Endodermal cell (in vitro differentiated cells): ENCODE data around the gene WNT7B. TPM values are rescaled to one million over a fixed set of nuclear protein-coding genes. Genes with fewer than 3 reads are reported as not detected.

Experiments used
- DNase-seq: peaks from one replicate; pipeline ENCODE4 v3.0.0-alpha.2; 2017
- H3K27ac ChIP-seq: 2 replicates; pipeline ENCODE4 v1.5.1; 2013; ENCODE audit warnings: mild to moderate bottlenecking, low read depth, low read length, moderate library complexity
- H3K27me3 ChIP-seq: 2 replicates; pipeline ENCODE4 v1.6.1; 2013; ENCODE audit warnings: mild to moderate bottlenecking, low read length, moderate library complexity; ENCODE audit not compliant: insufficient read depth, control insufficient read depth, poor library complexity, severe bottlenecking
- H3K36me3 ChIP-seq: 2 replicates; pipeline ENCODE4 v1.7.0; 2013; ENCODE audit warnings: mild to moderate bottlenecking, low read length, moderate library complexity; ENCODE audit not compliant: control insufficient read depth, insufficient read depth
- H3K4me1 ChIP-seq: one replicate; pipeline ENCODE4 v1.7.0; 2013; ENCODE audit warnings: low read length; ENCODE audit not compliant: control insufficient read depth, insufficient read depth
- H3K4me3 ChIP-seq: 2 replicates; pipeline ENCODE4 v1.5.1; 2013; ENCODE audit warnings: mild to moderate bottlenecking, low read length, moderate library complexity
- H3K9ac ChIP-seq: 2 replicates; pipeline ENCODE4 v1.6.1; 2013; ENCODE audit warnings: mild to moderate bottlenecking, low read length, moderate library complexity; ENCODE audit not compliant: poor library complexity, severe bottlenecking; ENCODE audit errors: extremely low read depth
- H3K9me3 ChIP-seq: 2 replicates; pipeline ENCODE4 v1.6.1; 2013; ENCODE audit warnings: mild to moderate bottlenecking, low read length, moderate library complexity; ENCODE audit not compliant: control insufficient read depth
- H3K27ac Mint-ChIP-seq: 2 replicates; pipeline ENCODE4 v1.8.0; 2020; ENCODE audit warnings: mixed read lengths
- H3K27me3 Mint-ChIP-seq: 2 replicates; pipeline ENCODE4 v1.8.0; 2021; ENCODE audit warnings: mild to moderate bottlenecking, mixed read lengths; ENCODE audit not compliant: insufficient read depth
- H3K36me3 Mint-ChIP-seq: 2 replicates; pipeline ENCODE4 v1.8.0; 2020; ENCODE audit warnings: low read depth, mixed read lengths
- H3K4me1 Mint-ChIP-seq: 2 replicates; pipeline ENCODE4 v1.8.0; 2020; ENCODE audit warnings: mixed read lengths
- H3K4me3 Mint-ChIP-seq: 2 replicates; pipeline ENCODE4 v1.8.0; 2020; ENCODE audit warnings: mild to moderate bottlenecking, moderate library complexity, mixed read lengths
- H3K9me3 Mint-ChIP-seq: 2 replicates; pipeline ENCODE4 v1.8.0; 2020; ENCODE audit warnings: mild to moderate bottlenecking, mixed read lengths
- WGBS, 2 experiments: methylation state at CpG; one replicate each; pipeline versions ENCODE4 v1.1.5 to v1.1.7; 2013; ENCODE audit warnings: missing lambda C conversion rate in 2 of 2, mixed read lengths in 1 of 2; ENCODE audit not compliant: insufficient coverage in 1 of 2, insufficient read length in 1 of 2; 5-methylcytosine and 5-hydroxymethylcytosine counted together
- total RNA-seq, 2 donors: library from RNA; stranded (reverse); fragmentation: NEBNext Ultra II Directional in 1 of 2; extraction: Animal tissue kit (Norgen Biotek cat#: 25700) in 1 of 2; gene quantifications; 2 replicates in 1 of 2; 3 replicates in 1 of 2; pipeline ENCODE4 v1.2.1, GENCODE V29; 2021
- TF ChIP-seq, protein P1 (sequence below): fragments of 200-600 bp; sonication (generic); conservative IDR thresholded peaks from 2 replicates; pipeline ENCODE4 v1.5.0; 2021; ENCODE audit warnings: antibody characterized with exemption, mild to moderate bottlenecking

Gene WNT7B
- total RNA-seq, 2 donors from 2014 or later: not detected

DNA sequence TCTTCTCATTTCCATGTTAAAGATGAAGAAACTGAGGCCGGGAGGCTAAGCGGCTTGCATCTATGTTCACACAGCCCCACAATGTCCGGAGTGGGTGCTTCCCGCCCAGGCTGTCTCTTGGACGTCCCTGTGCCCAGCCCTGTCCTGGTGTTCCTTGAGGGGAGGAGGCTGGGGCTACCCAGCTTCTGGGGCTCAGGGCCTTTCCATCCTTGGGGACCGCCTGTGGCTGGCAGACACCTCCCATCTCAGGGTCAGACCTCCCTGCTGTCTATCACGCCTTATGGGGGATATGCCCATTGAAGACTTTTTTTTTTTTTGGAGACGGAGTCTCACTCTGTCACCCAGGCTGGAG lies 95.5 kb downstream of the WNT7B start:
- Mint-ChIP-seq H3K4me3 (no peak overlapping the region), H3K27me3 (peaks cover 2% of the 10 kb centered on the region), H3K4me1 (peaks cover 10% of the 10 kb centered on the region), H3K9me3 (no peaks in the 10 kb centered on the region), H3K27ac (no peak overlapping the region), H3K36me3 (no peaks in the 10 kb centered on the region)
- no peaks in the 10 kb centered on the region for H3K36me3 ChIP-seq
- 92 to 97% methylated on average over 4 to 8 of the region's 8 CpGs for WGBS, 2 experiments
- TF ChIP-seq, protein P1, sequence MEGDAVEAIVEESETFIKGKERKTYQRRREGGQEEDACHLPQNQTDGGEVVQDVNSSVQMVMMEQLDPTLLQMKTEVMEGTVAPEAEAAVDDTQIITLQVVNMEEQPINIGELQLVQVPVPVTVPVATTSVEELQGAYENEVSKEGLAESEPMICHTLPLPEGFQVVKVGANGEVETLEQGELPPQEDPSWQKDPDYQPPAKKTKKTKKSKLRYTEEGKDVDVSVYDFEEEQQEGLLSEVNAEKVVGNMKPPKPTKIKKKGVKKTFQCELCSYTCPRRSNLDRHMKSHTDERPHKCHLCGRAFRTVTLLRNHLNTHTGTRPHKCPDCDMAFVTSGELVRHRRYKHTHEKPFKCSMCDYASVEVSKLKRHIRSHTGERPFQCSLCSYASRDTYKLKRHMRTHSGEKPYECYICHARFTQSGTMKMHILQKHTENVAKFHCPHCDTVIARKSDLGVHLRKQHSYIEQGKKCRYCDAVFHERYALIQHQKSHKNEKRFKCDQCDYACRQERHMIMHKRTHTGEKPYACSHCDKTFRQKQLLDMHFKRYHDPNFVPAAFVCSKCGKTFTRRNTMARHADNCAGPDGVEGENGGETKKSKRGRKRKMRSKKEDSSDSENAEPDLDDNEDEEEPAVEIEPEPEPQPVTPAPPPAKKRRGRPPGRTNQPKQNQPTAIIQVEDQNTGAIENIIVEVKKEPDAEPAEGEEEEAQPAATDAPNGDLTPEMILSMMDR: no peak
- H3K9me3 ChIP-seq: no peaks in the 10 kb centered on the region
- peaks cover 19% of the 10 kb centered on the region for H3K27me3 ChIP-seq
- H3K27ac ChIP-seq: peak overlapping the region; percentile 87
- H3K4me1 ChIP-seq: no peaks in the 10 kb centered on the region
- DNase-seq: peak; percentile 31
- no peak overlapping the region for H3K9ac ChIP-seq
- H3K4me3 ChIP-seq: no peak overlapping the region

GRCh38 chr22:45880716-45881523 lies 96.0 kb downstream of the WNT7B start:
- H3K36me3 ChIP-seq: no peaks in the 10 kb centered on the region
- TF ChIP-seq, protein P1: no peak
- Mint-ChIP-seq H3K36me3 (no peaks in the 10 kb centered on the region), H3K27me3 (peaks cover 2% of the 10 kb centered on the region), H3K27ac (no peak overlapping the region), H3K4me3 (no peak overlapping the region), H3K9me3 (no peaks in the 10 kb centered on the region), H3K4me1 (peaks cover 10% of the 10 kb centered on the region)
- peaks cover 19% of the 10 kb centered on the region for H3K27me3 ChIP-seq
- H3K4me3 ChIP-seq: no peak overlapping the region
- H3K9me3 ChIP-seq: no peaks in the 10 kb centered on the region
- no peaks in the 10 kb centered on the region for H3K4me1 ChIP-seq
- H3K9ac ChIP-seq: no peak overlapping the region
- peak overlapping the region; percentile 87 for H3K27ac ChIP-seq
- WGBS, 2 experiments: 48 to 60% methylated on average over 30 to 49 of the region's 49 CpGs
- peak; percentile 52 for DNase-seq

DNA sequence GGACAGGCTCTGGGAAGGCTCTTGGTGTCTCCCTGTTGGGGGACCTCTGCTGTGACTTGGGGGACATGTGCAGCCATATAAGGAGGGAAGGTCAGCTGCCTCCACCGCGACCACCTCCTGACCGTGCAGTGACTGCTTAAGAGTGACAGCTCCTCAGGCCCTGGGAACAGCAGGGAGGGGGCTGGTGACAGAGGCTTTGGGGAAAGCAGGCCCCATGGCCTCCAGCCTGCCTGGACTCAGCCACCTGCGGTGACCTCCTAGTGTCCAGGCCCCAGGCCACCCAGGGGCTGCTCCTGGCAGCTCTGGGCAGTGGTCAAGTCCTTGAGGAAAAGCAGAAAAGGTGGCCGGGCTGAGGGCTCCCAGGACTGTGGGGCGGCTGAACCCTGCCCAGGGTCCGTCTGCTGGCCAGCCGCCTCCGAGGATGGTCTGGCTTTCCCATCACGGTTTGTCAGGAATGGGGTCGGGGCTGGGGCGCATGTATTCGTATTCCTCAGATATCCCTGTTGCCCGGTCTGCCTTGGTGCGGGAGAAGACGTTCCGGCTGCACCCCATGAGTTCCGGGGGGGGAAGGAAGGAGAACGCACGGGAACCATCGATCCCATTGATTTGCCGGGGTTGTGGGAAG lies 96.8 kb downstream of the WNT7B start:
- 65 to 77% methylated on average over 11 to 22 of the region's 22 CpGs for WGBS, 2 experiments
- Histone ChIP-seq H3K9me3 (no peaks in the 10 kb centered on the region), H3K27me3 (peaks cover 20% of the 10 kb centered on the region), H3K36me3 (no peaks in the 10 kb centered on the region), H3K9ac (no peak overlapping the region), H3K4me1 (no peaks in the 10 kb centered on the region), H3K27ac (peak overlapping the region; percentile 87), H3K4me3 (no peak overlapping the region)
- peaks cover 10% of the 10 kb centered on the region for H3K4me1 Mint-ChIP-seq
- DNase-seq: peak; percentile 32
- TF ChIP-seq, protein P1: no peak
- H3K9me3 Mint-ChIP-seq: no peaks in the 10 kb centered on the region
- no peak overlapping the region for H3K27ac Mint-ChIP-seq
- no peak overlapping the region for H3K4me3 Mint-ChIP-seq
- H3K36me3 Mint-ChIP-seq: no peaks in the 10 kb centered on the region
- H3K27me3 Mint-ChIP-seq: peaks cover 2% of the 10 kb centered on the region
